ENCODE results near the gene SMIM1.
A peak's percentile ranks its signal among the peaks of the same experiment; 100 is the strongest.
"Not testable (repeated sequence)": the region's sequence is repeated elsewhere in the genome, so short reads cannot be mapped to it uniquely, and the experiment has no call there.

SMIM1 gene

GRCh38 chr1:3796215-3797061, 23.9 kb downstream of the SMIM1 start, which contains the start of gene LRRC47:
TSS of gene LRRC47 (minus strand) at chr1:3796498. CDS start at chr1:3796476, 22 bp downstream.
- peak; percentile 15 for DNase-seq

- DNase-seq: no peak
Measured at GRCh38 chr1:3799976-3800685, 27.6 kb downstream of the SMIM1 start.

- not testable (repeated sequence) for DNase-seq
Measured at GRCh38 chr1:3800795-3801194, 28.2 kb downstream of the SMIM1 start.

GRCh38 chr1:3803905-3804626, 31.5 kb downstream of the SMIM1 start:
- DNase-seq: no peak

GRCh38 chr1:3804627-3804944, 32.0 kb downstream of the SMIM1 start:
- DNase-seq: not testable (repeated sequence)

- DNase-seq: no peak
Measured at GRCh38 chr1:3805038-3805437, 32.5 kb downstream of the SMIM1 start.

- no peak for DNase-seq
Measured at GRCh38 chr1:3807769-3808168, 35.2 kb downstream of the SMIM1 start.

GRCh38 chr1:3809680-3810079, 37.1 kb downstream of the SMIM1 start:
- no peak for DNase-seq

GRCh38 chr1:3810149-3810761, 37.7 kb downstream of the SMIM1 start:
- DNase-seq: not testable (repeated sequence)

GRCh38 chr1:3811595-3811911, 39.0 kb downstream of the SMIM1 start:
- no peak for DNase-seq

- no peak for DNase-seq
Measured at GRCh38 chr1:3814065-3814464, 41.5 kb downstream of the SMIM1 start.

- no peak for DNase-seq
Measured at GRCh38 chr1:3814771-3815561, 42.4 kb downstream of the SMIM1 start.

- DNase-seq: no peak
Measured at GRCh38 chr1:3816331-3817137, 44.0 kb downstream of the SMIM1 start.

GRCh38 chr1:3817138-3817740, 44.7 kb downstream of the SMIM1 start:
- no peak for DNase-seq

GRCh38 chr1:3817821-3818597, 45.5 kb downstream of the SMIM1 start:
- DNase-seq: no peak

- peak; percentile 15 for DNase-seq
Measured at GRCh38 chr1:3819771-3820200, 47.2 kb downstream of the SMIM1 start.

GRCh38 chr1:3820316-3820715, 47.8 kb downstream of the SMIM1 start:
- no peak for DNase-seq

- DNase-seq: peak; percentile 61
Measured at GRCh38 chr1:3821004-3821403, 48.5 kb downstream of the SMIM1 start.

- DNase-seq: peak; percentile 22
Measured at GRCh38 chr1:3821447-3821846, 48.9 kb downstream of the SMIM1 start.

- no peak for DNase-seq
Measured at GRCh38 chr1:3821908-3822307, 49.4 kb downstream of the SMIM1 start.
